ENCODE data around the gene TNRC6A. TPM values are rescaled to one million over a fixed set of nuclear protein-coding genes. Genes with fewer than 3 reads are reported as not detected.
"Not testable (repeated sequence)": the region's sequence is repeated elsewhere in the genome, so short reads cannot be mapped to it uniquely, and the experiment has no call there.

Gene TNRC6A
- total and polyA plus RNA-seq, 2 experiments from 2014 or later, result 93.1 to 124 TPM

DNA sequence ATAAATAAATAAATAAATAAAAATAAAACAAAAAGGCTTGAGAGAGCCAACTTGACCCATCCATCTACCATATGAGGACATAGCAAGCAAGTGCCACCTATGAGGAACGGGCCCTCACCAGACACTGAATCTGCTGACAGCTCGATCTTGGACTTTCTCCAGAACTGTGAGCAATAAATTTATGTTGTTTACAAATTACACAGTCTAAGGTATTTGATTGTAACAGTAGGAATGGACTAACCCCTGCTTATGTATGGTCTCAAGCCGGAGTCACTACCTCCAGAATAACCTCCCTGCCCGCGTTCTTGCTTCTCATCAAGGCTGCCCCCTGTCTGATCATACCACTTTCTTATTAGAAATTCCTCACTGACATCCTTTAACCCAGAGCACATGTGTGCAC, 126.2 kb downstream of the TNRC6A start (continued):
- TF ChIP-seq, protein P1, sequence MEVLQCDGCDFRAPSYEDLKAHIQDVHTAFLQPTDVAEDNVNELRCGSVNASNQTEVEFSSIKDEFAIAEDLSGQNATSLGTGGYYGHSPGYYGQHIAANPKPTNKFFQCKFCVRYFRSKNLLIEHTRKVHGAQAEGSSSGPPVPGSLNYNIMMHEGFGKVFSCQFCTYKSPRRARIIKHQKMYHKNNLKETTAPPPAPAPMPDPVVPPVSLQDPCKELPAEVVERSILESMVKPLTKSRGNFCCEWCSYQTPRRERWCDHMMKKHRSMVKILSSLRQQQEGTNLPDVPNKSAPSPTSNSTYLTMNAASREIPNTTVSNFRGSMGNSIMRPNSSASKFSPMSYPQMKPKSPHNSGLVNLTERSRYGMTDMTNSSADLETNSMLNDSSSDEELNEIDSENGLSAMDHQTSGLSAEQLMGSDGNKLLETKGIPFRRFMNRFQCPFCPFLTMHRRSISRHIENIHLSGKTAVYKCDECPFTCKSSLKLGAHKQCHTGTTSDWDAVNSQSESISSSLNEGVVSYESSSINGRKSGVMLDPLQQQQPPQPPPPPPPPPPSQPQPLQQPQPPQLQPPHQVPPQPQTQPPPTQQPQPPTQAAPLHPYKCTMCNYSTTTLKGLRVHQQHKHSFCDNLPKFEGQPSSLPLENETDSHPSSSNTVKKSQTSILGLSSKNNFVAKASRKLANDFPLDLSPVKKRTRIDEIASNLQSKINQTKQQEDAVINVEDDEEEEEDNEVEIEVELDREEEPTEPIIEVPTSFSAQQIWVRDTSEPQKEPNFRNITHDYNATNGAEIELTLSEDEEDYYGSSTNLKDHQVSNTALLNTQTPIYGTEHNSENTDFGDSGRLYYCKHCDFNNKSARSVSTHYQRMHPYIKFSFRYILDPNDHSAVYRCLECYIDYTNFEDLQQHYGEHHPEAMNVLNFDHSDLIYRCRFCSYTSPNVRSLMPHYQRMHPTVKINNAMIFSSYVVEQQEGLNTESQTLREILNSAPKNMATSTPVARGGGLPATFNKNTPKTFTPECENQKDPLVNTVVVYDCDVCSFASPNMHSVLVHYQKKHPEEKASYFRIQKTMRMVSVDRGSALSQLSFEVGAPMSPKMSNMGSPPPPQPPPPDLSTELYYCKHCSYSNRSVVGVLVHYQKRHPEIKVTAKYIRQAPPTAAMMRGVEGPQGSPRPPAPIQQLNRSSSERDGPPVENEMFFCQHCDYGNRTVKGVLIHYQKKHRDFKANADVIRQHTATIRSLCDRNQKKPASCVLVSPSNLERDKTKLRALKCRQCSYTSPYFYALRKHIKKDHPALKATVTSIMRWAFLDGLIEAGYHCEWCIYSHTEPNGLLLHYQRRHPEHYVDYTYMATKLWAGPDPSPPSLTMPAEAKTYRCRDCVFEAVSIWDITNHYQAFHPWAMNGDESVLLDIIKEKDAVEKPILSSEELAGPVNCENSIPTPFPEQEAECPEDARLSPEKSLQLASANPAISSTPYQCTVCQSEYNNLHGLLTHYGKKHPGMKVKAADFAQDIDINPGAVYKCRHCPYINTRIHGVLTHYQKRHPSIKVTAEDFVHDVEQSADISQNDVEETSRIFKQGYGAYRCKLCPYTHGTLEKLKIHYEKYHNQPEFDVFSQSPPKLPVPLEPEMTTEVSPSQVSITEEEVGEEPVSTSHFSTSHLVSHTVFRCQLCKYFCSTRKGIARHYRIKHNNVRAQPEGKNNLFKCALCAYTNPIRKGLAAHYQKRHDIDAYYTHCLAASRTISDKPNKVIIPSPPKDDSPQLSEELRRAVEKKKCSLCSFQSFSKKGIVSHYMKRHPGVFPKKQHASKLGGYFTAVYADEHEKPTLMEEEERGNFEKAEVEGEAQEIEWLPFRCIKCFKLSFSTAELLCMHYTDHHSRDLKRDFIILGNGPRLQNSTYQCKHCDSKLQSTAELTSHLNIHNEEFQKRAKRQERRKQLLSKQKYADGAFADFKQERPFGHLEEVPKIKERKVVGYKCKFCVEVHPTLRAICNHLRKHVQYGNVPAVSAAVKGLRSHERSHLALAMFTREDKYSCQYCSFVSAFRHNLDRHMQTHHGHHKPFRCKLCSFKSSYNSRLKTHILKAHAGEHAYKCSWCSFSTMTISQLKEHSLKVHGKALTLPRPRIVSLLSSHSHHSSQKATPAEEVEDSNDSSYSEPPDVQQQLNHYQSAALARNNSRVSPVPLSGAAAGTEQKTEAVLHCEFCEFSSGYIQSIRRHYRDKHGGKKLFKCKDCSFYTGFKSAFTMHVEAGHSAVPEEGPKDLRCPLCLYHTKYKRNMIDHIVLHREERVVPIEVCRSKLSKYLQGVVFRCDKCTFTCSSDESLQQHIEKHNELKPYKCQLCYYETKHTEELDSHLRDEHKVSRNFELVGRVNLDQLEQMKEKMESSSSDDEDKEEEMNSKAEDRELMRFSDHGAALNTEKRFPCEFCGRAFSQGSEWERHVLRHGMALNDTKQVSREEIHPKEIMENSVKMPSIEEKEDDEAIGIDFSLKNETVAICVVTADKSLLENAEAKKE (CRISPR knock-in tag; IDR thresholded peaks at IDR 0.05), result no peak
- TF ChIP-seq, protein P2, sequence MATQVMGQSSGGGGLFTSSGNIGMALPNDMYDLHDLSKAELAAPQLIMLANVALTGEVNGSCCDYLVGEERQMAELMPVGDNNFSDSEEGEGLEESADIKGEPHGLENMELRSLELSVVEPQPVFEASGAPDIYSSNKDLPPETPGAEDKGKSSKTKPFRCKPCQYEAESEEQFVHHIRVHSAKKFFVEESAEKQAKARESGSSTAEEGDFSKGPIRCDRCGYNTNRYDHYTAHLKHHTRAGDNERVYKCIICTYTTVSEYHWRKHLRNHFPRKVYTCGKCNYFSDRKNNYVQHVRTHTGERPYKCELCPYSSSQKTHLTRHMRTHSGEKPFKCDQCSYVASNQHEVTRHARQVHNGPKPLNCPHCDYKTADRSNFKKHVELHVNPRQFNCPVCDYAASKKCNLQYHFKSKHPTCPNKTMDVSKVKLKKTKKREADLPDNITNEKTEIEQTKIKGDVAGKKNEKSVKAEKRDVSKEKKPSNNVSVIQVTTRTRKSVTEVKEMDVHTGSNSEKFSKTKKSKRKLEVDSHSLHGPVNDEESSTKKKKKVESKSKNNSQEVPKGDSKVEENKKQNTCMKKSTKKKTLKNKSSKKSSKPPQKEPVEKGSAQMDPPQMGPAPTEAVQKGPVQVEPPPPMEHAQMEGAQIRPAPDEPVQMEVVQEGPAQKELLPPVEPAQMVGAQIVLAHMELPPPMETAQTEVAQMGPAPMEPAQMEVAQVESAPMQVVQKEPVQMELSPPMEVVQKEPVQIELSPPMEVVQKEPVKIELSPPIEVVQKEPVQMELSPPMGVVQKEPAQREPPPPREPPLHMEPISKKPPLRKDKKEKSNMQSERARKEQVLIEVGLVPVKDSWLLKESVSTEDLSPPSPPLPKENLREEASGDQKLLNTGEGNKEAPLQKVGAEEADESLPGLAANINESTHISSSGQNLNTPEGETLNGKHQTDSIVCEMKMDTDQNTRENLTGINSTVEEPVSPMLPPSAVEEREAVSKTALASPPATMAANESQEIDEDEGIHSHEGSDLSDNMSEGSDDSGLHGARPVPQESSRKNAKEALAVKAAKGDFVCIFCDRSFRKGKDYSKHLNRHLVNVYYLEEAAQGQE (IDR thresholded peaks at IDR 0.05; ENCODE audit: unreplicated experiment), result no peak
- TF ChIP-seq, protein P3, sequence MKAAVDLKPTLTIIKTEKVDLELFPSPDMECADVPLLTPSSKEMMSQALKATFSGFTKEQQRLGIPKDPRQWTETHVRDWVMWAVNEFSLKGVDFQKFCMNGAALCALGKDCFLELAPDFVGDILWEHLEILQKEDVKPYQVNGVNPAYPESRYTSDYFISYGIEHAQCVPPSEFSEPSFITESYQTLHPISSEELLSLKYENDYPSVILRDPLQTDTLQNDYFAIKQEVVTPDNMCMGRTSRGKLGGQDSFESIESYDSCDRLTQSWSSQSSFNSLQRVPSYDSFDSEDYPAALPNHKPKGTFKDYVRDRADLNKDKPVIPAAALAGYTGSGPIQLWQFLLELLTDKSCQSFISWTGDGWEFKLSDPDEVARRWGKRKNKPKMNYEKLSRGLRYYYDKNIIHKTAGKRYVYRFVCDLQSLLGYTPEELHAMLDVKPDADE (IDR thresholded peaks at IDR 0.05), result no peak
- no peak for TF ChIP-seq EZH2phosphoT487 (IDR thresholded peaks at IDR 0.05; ENCODE audit: unreplicated experiment)

DNA sequence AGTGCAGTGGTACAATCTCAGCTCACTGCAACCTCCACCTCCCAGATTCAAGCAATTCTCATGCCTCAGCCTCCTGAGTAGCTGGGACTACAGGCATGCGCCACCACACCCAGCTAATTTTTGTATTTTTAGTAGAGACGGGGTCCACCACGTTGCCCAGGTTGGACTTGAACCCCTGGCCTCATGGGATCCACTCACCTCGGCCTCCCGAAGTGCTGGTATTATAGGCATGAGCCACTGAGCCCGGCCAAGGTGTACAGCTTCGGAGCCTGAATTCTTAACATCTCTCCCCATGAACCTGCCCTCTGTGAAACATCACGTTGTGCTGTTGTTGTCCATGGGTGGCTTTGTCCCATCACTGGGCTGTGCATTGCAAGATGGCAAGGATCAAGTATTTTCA, 127.4 kb downstream of the TNRC6A start:
- not testable (repeated sequence) for DNase-seq (ENCODE audit: low spot score); H3K27ac Mint-ChIP-seq; H3K4me2 ChIP-seq; H3K4me1 Mint-ChIP-seq; H3K27me3 Mint-ChIP-seq (ENCODE audit: insufficient read depth, low read depth, poor library complexity); H3F3A ChIP-seq (replicated peaks; ENCODE audit: low read depth); H3K27me3 ChIP-seq (ENCODE audit: insufficient read depth); H3K9me2 ChIP-seq (ENCODE audit: insufficient read depth); H3K4me3 Mint-ChIP-seq; H3K27ac ChIP-seq (ENCODE audit: low read depth); H3K9me3 Mint-ChIP-seq; H3K79me2 ChIP-seq (replicated peaks; ENCODE audit: insufficient read depth); H3K4me1 ChIP-seq (ENCODE audit: insufficient read depth); H3K36me3 ChIP-seq (ENCODE audit: insufficient read depth); H3K4me3 ChIP-seq; H3K36me3 Mint-ChIP-seq (ENCODE audit: low read depth); ATAC-seq; H2AFZ ChIP-seq; H4K20me1 ChIP-seq (replicated peaks; ENCODE audit: insufficient read depth)
